GM12878 (cell line): Measurements from ENCODE around the gene EWSR1. TPM values are rescaled to one million over a fixed set of nuclear protein-coding genes. Genes with fewer than 3 reads are reported as not detected.
"Not testable (repeated sequence)": the region's sequence is repeated elsewhere in the genome, so short reads cannot be mapped to it uniquely, and the experiment has no call there.

Experiments used
- ATAC-seq: fragments of 200-7000 bp; cut with Tn5 transposase; 3 replicates; pipeline ENCODE4 v1.9.1; 2020; ENCODE audit warnings: mild to moderate bottlenecking, moderate library complexity
- BruUV-seq: library from RNA; stranded (reverse); fragments of 400-500 nt; replicated peaks from 2 replicates; lab custom pipeline; 2021; lab: Mats Ljungman, UMichigan
- CTCF ChIA-PET: fragments of 300-600 bp; sonication (Branson Sonifier 250); formaldehyde crosslinking; extraction: SDS; loops from one replicate; lab custom pipeline; 2021; ENCODE audit warnings: inconsistent platforms; lab: Yijun Ruan, JAX
- POLR2A ChIA-PET: fragments of 350-600 bp; formaldehyde crosslinking; extraction: SDS; loops from one replicate; lab custom pipeline; 2021; ENCODE audit warnings: inconsistent platforms; lab: Charles Lee
- RAD21 ChIA-PET: fragments of 300-600 bp; sonication (Branson Sonifier 250); formaldehyde crosslinking; loops from one replicate; lab custom pipeline; 2023; ENCODE audit warnings: antibody characterized with exemption; ENCODE audit not compliant: unreplicated experiment; lab: Charles Lee
- SMC1A ChIA-PET: fragments of 300-600 bp; sonication (Branson Sonifier 250); formaldehyde crosslinking; loops from one replicate; lab custom pipeline; 2023; ENCODE audit not compliant: unreplicated experiment, uncharacterized antibody; lab: Charles Lee
- DNase-seq: peaks from one replicate; pipeline ENCODE4 v3.0.0-alpha.2; 2011; ENCODE audit warnings: low read depth, low spot score
- FAIRE-seq: peaks from 3 replicates; lab custom pipeline; 2011; peaks lifted over from hg19 to GRCh38; lab: Jason Lieb, UNC
- H2AFZ ChIP-seq: 2 replicates; pipeline ENCODE4 v1.6.0; 2011; ENCODE audit warnings: low read depth, low read length, control low read depth; ENCODE audit not compliant: control insufficient read depth
- H3K27ac ChIP-seq: 2 replicates; pipeline ENCODE4 v1.5.1; 2011; ENCODE audit warnings: control low read depth; ENCODE audit not compliant: control insufficient read depth, insufficient read depth
- H3K27me3 ChIP-seq, 2 experiments: replicated peaks in 1 of 2; 2 replicates each; pipeline versions ENCODE4 v1.6.0 to v1.6.1; 2011; ENCODE audit warnings: low read length in 1 of 2; ENCODE audit not compliant: control insufficient read depth in 2 of 2, insufficient read depth in 2 of 2
- H3K36me3 ChIP-seq, 2 experiments: 2 replicates each; pipeline ENCODE4 v1.5.1; 2011; ENCODE audit warnings: low read length in 1 of 2; ENCODE audit not compliant: control insufficient read depth in 2 of 2, insufficient read depth in 2 of 2
- H3K4me1 ChIP-seq: 2 replicates; pipeline ENCODE4 v1.6.1; 2011; ENCODE audit warnings: mild to moderate bottlenecking, low read length, moderate library complexity, mixed read lengths; ENCODE audit not compliant: control insufficient read depth, insufficient read depth
- H3K4me2 ChIP-seq: 2 replicates; pipeline ENCODE4 v1.6.0; 2011; ENCODE audit warnings: control low read depth; ENCODE audit not compliant: control insufficient read depth, insufficient read depth
- H3K4me3 ChIP-seq: fragments of 200-600 bp; sonication (generic); 2 replicates; pipeline ENCODE4 v1.5.1; 2016
- H3K79me2 ChIP-seq: 2 replicates; pipeline ENCODE4 v1.6.0; 2011; ENCODE audit warnings: low read length; ENCODE audit not compliant: control insufficient read depth, insufficient read depth
- H3K9ac ChIP-seq: 2 replicates; pipeline ENCODE4 v1.8.0; 2011; ENCODE audit warnings: low read length, control low read depth, mixed read lengths; ENCODE audit not compliant: control insufficient read depth, insufficient read depth
- H3K9me3 ChIP-seq: replicated peaks from 3 replicates; pipeline ENCODE4 v1.5.1; 2011; ENCODE audit warnings: mild to moderate bottlenecking, low read length; ENCODE audit not compliant: control insufficient read depth, insufficient read depth
- H4K20me1 ChIP-seq: 2 replicates; pipeline ENCODE4 v1.6.0; 2011; ENCODE audit not compliant: control insufficient read depth, insufficient read depth
- BCLAF1 ChIP-seq: fragments of 450-650 bp; IDR thresholded peaks from 2 replicates; pipeline ENCODE4 v1.6.1; 2017; ENCODE audit warnings: antibody characterized with exemption, mild to moderate bottlenecking, moderate library complexity
- CUX1 ChIP-seq: IDR thresholded peaks from 2 replicates; pipeline ENCODE4 v1.6.1; 2012; ENCODE audit warnings: improper control_type of control experiment, low read depth, low read length; ENCODE audit not compliant: insufficient replicate concordance
- ETV6 ChIP-seq, 2 experiments: fragments of 450-650 bp in 1 of 2; IDR thresholded peaks in 1 of 2; conservative IDR thresholded peaks in 1 of 2; 2 replicates each; pipeline ENCODE4 v1.6.1; 2014; ENCODE audit warnings: antibody characterized with exemption in 1 of 2, borderline replicate concordance in 1 of 2, low read depth in 1 of 2, mild to moderate bottlenecking in 1 of 2, moderate library complexity in 1 of 2
- EZH2 ChIP-seq: IDR thresholded peaks from 2 replicates; pipeline ENCODE4 v1.6.1; 2012; ENCODE audit warnings: low read depth, mild to moderate bottlenecking, control low read depth, inconsistent platforms, low read length, borderline replicate concordance; ENCODE audit not compliant: control insufficient read depth
- PML ChIP-seq: IDR thresholded peaks from 2 replicates; pipeline ENCODE4 v1.6.1; 2012; ENCODE audit warnings: low read length, inconsistent platforms
- RAD21 ChIP-seq: IDR thresholded peaks from 2 replicates; pipeline ENCODE4 v1.6.1; 2011; ENCODE audit warnings: mild to moderate bottlenecking, low read depth, low read length, moderate library complexity; ENCODE audit not compliant: insufficient read depth
- SPI1 ChIP-seq: IDR thresholded peaks from 2 replicates; pipeline ENCODE4 v1.6.1; 2011; ENCODE audit warnings: low read depth, mild to moderate bottlenecking, low read length, moderate library complexity, borderline replicate concordance; ENCODE audit not compliant: insufficient read depth
- STAT1 ChIP-seq: fragments of 450-650 bp; conservative IDR thresholded peaks from 2 replicates; pipeline ENCODE4 v1.6.1; 2014; ENCODE audit warnings: antibody characterized with exemption, mild to moderate bottlenecking
- WRNIP1 ChIP-seq: IDR thresholded peaks from 2 replicates; pipeline ENCODE4 v1.6.1; 2011; ENCODE audit warnings: low read depth, low read length, improper control_type of control experiment, borderline replicate concordance
- WGBS: methylation state at CpG from one replicate; pipeline ENCODE4 v1.1.6; 2016; ENCODE audit warnings: low lambda C conversion rate; ENCODE audit not compliant: insufficient replicate concordance, insufficient coverage; ENCODE audit errors: missing lambda C conversion rate; 5-methylcytosine and 5-hydroxymethylcytosine counted together
- in situ Hi-C: fragments of 300-500 bp; cut with MboI; formaldehyde crosslinking; loops from 9 replicates; pipeline ENCODE4 v1.14.3; 2018; ENCODE audit warnings: mixed read lengths
- intact Hi-C: fragments of 100-400 bp; cut with micrococcal nuclease; formaldehyde crosslinking; loops from one replicate; pipeline ENCODE4 v1.14.2; 2022; ENCODE audit not compliant: unreplicated experiment
- polyA plus RNA-seq, 11 experiments: library from polyadenylated mRNA; depleted of rRNA in 4 of 11; unstranded in 6 of 11; stranded (reverse) in 5 of 11; fragments of >200 nt; fragmentation: Nextera tagmentation in 4 of 11; fragmentation: Illumina TruSeq in 1 of 11; extraction: Ambion mirVana in 4 of 11; extraction: Trizol in 1 of 11; gene quantifications; 1 replicate in 1 of 11; 2 replicates in 10 of 11; pipeline versions ENCODE4 v1.2.1 to v1.2.3, GENCODE V29; 2011 to 2016; ENCODE audit warnings: inconsistent platforms in 2 of 11, missing spikeins in 2 of 11, low read depth in 1 of 11
- total RNA-seq, 4 experiments: library from RNA; depleted of rRNA in 3 of 4; stranded (reverse); fragments of >200 nt in 3 of 4; fragmentation: Illumina TruSeq in 1 of 4; extraction: Trizol in 1 of 4; gene quantifications; 2 replicates each; pipeline versions ENCODE4 v1.2.1 to v1.2.3, GENCODE V29; 2013 to 2021

EWSR1 gene
- total and polyA plus RNA-seq, 10 of the 15 experiments (the other 5 are each of a cell fraction or from before 2014, with no cell fraction given) = 130 to 480 (median 356) TPM

GRCh38 chr22:29233277-29233877 is 34.7 kb upstream of the EWSR1 start (continued):
- TF ChIP-seq CUX1 (no peak), STAT1 (no peak), BCLAF1 (no peak), EZH2 (no peak), RAD21 (no peak), WRNIP1 (no peak), PML (no peak), SPI1 (no peak), ETV6 (conservative IDR thresholded peaks at IDR 0.05 in 1 of 2, IDR thresholded peaks at IDR 0.05 in 1 of 2; ENCODE audit: borderline replicate concordance in 1 of 2, low read depth in 1 of 2) (no peak)

GRCh38 chr22:29240481-29240880 is 27.6 kb upstream of the EWSR1 start:
- BruUV-seq, H3K27ac ChIP-seq, H3K36me3 ChIP-seq, H3K9me3 ChIP-seq, intact Hi-C loops, H3K4me3 ChIP-seq, FAIRE-seq, H3K9ac ChIP-seq, H3K79me2 ChIP-seq, H3K27me3 ChIP-seq, H4K20me1 ChIP-seq, H3K4me2 ChIP-seq, DNase-seq, in situ Hi-C loops, H2AFZ ChIP-seq, H3K4me1 ChIP-seq, RAD21 ChIA-PET, SMC1A ChIA-PET, ATAC-seq: not testable (repeated sequence)
- WGBS = 79% methylated on average over 9 of the region's 9 CpGs
- ChIA-PET CTCF (interaction anchor here (0.8 kb wide), 1 partner anchor 37 kb away, joined by 3 read pairs; no protein-coding TSS in a partner anchor), POLR2A (interaction anchor here (1.2 kb wide), 1 partner anchor 12 kb away, joined by 3 read pairs; no protein-coding TSS in a partner anchor)
